ENCODE measurements around the gene DAZAP2.

Gene DAZAP2

DNA sequence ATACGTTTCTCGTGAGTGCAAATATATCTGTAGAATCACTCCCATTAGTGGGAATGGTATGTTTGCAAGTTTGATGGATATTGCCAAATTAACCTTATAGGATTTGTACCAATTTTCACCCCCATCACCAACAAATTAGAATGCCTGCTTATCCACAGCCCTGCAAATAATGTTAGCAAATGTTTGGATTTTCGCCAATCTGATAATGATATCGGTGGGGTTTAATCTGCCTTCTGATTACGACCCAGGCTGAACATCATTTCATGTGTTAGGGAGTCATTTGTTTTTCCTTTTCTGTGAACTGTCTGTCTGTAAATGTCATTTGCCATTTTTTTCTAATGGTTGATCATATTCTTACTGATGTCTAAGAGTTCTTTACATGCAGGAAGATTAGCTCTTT lies 4.1 kb upstream of the DAZAP2 start:
- TF ChIP-seq, protein P1, sequence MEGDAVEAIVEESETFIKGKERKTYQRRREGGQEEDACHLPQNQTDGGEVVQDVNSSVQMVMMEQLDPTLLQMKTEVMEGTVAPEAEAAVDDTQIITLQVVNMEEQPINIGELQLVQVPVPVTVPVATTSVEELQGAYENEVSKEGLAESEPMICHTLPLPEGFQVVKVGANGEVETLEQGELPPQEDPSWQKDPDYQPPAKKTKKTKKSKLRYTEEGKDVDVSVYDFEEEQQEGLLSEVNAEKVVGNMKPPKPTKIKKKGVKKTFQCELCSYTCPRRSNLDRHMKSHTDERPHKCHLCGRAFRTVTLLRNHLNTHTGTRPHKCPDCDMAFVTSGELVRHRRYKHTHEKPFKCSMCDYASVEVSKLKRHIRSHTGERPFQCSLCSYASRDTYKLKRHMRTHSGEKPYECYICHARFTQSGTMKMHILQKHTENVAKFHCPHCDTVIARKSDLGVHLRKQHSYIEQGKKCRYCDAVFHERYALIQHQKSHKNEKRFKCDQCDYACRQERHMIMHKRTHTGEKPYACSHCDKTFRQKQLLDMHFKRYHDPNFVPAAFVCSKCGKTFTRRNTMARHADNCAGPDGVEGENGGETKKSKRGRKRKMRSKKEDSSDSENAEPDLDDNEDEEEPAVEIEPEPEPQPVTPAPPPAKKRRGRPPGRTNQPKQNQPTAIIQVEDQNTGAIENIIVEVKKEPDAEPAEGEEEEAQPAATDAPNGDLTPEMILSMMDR (IDR thresholded peaks at IDR 0.05; ENCODE audit: low read length, missing control alignments): no peak
- H3K4me3 ChIP-seq (replicated peaks; ENCODE audit: low read depth, low read length): no peak overlapping the region
- DNase-seq (ENCODE audit: low read depth): no peak

DNA sequence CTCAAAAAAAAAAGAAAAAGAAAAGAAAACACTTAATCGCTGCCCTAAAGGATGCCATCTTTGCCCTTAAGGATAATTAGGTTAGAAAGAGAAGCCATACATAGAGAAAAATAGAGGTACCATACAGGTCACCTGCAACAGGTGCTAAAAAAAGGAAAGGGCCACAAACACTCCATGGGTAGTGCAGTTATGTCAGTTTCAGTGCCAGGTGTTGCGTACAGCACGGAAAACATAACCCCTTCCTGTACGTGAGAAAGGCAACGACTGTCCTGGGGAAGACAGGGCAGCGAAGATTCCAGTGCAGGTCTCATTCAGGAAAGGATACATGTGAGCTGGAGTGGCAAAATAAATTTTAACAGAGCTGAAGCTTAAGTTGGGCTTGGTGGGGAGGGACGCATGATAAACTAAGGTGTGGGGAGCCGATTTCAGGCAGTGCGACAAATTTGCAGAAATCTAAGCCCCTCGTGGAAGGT lies 553 bp upstream of the DAZAP2 start:
- TF ChIP-seq, protein P1 (IDR thresholded peaks at IDR 0.05; ENCODE audit: low read length, missing control alignments): no peak
- no peak for DNase-seq (ENCODE audit: low read depth)
- peak overlapping the region; percentile 100 for H3K4me3 ChIP-seq (replicated peaks; ENCODE audit: low read depth, low read length)

DNA sequence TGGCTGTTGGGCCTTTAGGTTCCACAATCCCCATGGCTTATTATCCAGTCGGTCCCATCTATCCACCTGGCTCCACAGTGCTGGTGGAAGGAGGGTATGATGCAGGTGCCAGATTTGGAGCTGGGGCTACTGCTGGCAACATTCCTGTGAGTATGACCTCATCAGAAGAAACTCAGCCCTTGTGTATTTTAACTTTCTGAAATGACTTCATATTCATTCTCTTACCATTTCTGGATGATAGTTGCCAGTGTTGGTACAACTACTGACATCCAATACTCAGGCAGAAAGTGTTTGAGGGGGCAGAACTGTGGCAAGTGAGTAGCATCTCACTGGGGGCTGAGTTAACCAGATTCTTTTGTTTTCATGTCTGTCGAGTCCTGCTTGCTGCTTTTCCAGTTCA lies 2.3 kb downstream of the DAZAP2 start:
- peak; percentile 17 for DNase-seq (ENCODE audit: low read depth)
- no peak overlapping the region for H3K4me3 ChIP-seq (replicated peaks; ENCODE audit: low read depth, low read length)
- TF ChIP-seq, protein P1 (IDR thresholded peaks at IDR 0.05; ENCODE audit: low read length, missing control alignments): no peak

DNA sequence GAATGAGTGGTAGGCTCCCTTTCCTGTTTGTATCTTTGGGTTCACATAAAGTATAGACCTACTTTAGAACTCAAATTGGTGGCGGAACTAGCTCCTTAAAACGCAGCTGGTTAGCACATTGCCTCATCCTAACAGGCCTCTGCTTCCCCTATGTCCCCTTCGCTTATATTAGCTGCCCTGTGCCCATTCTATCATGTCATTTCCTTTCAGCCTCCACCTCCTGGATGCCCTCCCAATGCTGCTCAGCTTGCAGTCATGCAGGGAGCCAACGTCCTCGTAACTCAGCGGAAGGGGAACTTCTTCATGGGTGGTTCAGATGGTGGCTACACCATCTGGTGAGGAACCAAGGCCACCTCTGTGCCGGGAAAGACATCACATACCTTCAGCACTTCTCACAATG lies 3.5 kb downstream of the DAZAP2 start:
- TF ChIP-seq, protein P1 (IDR thresholded peaks at IDR 0.05; ENCODE audit: low read length, missing control alignments): no peak
- DNase-seq (ENCODE audit: low read depth): no peak
- H3K4me3 ChIP-seq (replicated peaks; ENCODE audit: low read depth, low read length): no peak overlapping the region

DNA sequence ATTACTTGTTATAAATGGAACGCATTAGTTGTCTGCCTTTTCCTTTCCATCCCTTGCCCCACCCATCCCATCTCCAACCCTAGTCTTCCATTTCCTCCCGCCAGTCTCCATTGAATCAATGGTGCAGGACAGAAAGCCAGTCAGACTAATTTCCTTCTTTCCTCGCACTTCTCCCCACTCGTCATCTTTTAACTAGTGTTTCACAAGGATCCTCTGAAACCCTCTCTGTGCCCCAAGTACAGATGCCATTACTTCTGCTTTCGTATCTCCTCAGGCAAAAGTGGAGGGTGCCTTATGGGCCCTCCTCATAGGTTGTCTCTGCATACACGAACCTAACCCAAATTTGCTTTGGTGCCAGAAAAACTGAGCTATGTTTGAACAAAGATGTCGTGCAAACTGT lies 4.2 kb downstream of the DAZAP2 start:
- DNase-seq (ENCODE audit: low read depth): no peak
- TF ChIP-seq, protein P1 (IDR thresholded peaks at IDR 0.05; ENCODE audit: low read length, missing control alignments): no peak
- H3K4me3 ChIP-seq (replicated peaks; ENCODE audit: low read depth, low read length): no peak overlapping the region

DNA sequence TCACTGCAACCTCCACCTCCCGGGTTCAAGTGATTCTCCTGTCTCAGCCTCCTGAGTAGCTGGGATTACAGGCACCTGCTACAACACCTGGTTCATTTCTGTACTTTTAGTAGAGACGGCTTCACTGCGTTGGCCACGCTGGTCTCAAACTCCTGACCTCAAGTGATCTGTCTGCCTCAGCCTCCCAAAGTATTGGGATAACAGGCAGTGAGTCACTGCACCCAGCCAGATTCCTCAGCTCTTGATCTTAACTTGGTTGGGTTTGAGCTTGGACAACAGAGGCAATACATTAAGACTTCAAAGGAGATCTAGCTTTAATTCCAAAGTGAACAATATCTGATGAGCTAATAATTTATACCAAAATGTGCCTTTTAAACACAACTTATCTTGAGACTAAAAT lies 5.6 kb downstream of the DAZAP2 start:
- H3K4me3 ChIP-seq (replicated peaks; ENCODE audit: low read depth, low read length): no peak overlapping the region
- DNase-seq (ENCODE audit: low read depth): peak; percentile 21
- TF ChIP-seq, protein P1 (IDR thresholded peaks at IDR 0.05; ENCODE audit: low read length, missing control alignments): no peak

DNA sequence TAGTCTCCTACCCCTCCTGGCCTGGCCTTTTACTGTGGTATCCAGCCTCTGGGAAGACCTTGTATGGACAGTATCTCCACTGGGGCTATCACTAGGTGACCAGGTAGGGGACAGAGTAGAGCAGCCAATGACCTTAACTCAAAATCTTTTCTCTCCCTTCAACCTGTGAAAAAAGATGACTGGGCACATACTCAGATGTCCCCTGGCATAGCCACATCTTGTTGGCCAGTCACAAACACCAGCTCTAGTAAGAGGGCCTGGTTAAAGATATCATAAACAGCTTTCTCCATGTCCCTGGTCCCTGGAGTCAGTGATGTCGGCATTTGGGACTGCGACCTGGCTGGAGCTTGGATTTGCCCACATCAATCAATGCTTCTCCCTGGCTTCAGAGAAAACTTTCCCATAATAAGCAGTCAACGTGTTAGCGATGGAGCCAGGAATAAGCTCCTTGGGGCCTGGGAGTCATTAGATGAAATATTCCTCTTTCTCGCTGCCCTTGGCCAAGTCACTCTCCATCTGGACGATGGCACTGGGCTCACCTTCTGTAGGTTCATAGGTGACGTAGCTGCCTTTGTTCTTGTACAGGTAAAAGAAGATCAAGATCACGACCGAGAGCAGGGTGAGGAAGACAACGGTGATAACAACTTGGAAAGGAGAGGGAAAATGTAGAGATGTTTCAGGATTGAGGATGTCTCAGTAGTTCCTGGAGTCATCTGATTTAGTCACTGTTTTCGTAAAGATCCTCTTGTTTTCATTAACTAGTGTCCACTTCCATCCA lies 7.0 kb downstream of the DAZAP2 start:
- TF ChIP-seq, protein P1 (IDR thresholded peaks at IDR 0.05; ENCODE audit: low read length, missing control alignments): no peak
- no peak for DNase-seq (ENCODE audit: low read depth)
- no peak overlapping the region for H3K4me3 ChIP-seq (replicated peaks; ENCODE audit: low read depth, low read length)

Measured in fibroblast of pulmonary artery (primary cell).